Measurements from ENCODE around the gene DEFB129.
"Not testable (repeated sequence)": the region's sequence is repeated elsewhere in the genome, so short reads cannot be mapped to it uniquely, and the experiment has no call there.

The DEFB129 gene

GRCh38 chr20:226958-227357 lies at the start of gene DEFB129:
Gene DEFB129 (plus strand): TSS chr20:227258. CDS start chr20:227289, 31 bp downstream.
- no peak for DNase-seq (ENCODE audit: low spot score)

- DNase-seq (ENCODE audit: low spot score) = no peak
Measured at GRCh38 chr20:184288-184687, 42.8 kb upstream of the DEFB129 start.

GRCh38 chr20:187733-188132 lies 39.3 kb upstream of the DEFB129 start:
- DNase-seq (ENCODE audit: low spot score) = no peak

GRCh38 chr20:189611-190010 lies 37.4 kb upstream of the DEFB129 start, which contains the start of gene DEFB128:
Gene DEFB128 (minus strand): TSS chr20:189711. CDS start chr20:189623, 88 bp downstream.
- DNase-seq (ENCODE audit: low spot score) = no peak

GRCh38 chr20:198225-198624 lies 28.8 kb upstream of the DEFB129 start:
- DNase-seq (ENCODE audit: low spot score) = no peak

GRCh38 chr20:199996-200395 lies 27.1 kb upstream of the DEFB129 start:
- DNase-seq (ENCODE audit: low spot score) = no peak

GRCh38 chr20:203630-204029 lies 23.4 kb upstream of the DEFB129 start:
- not testable (repeated sequence) for DNase-seq (ENCODE audit: low spot score)

- DNase-seq (ENCODE audit: low spot score) = peak; percentile 66
Measured at GRCh38 chr20:208942-209566, 18.0 kb upstream of the DEFB129 start.

GRCh38 chr20:210809-211502 lies 16.1 kb upstream of the DEFB129 start:
- no peak for DNase-seq (ENCODE audit: low spot score)

GRCh38 chr20:214383-214782 lies 12.7 kb upstream of the DEFB129 start:
- DNase-seq (ENCODE audit: low spot score) = no peak

GRCh38 chr20:215796-216195 lies 11.3 kb upstream of the DEFB129 start:
- no peak for DNase-seq (ENCODE audit: low spot score)

GRCh38 chr20:217266-217665 lies 9.8 kb upstream of the DEFB129 start:
- DNase-seq (ENCODE audit: low spot score) = no peak

GRCh38 chr20:219290-220115 lies 7.6 kb upstream of the DEFB129 start:
- DNase-seq (ENCODE audit: low spot score) = peak; percentile 17

GRCh38 chr20:221258-221830 lies 5.7 kb upstream of the DEFB129 start:
- no peak for DNase-seq (ENCODE audit: low spot score)

- not testable (repeated sequence) for DNase-seq (ENCODE audit: low spot score)
Measured at GRCh38 chr20:225879-226278, 1.2 kb upstream of the DEFB129 start.

- DNase-seq (ENCODE audit: low spot score) = no peak
Measured at GRCh38 chr20:227439-228105, 514 bp downstream of the DEFB129 start.

- peak; percentile 5 for DNase-seq (ENCODE audit: low spot score)
Measured at GRCh38 chr20:235891-236290, 8.8 kb downstream of the DEFB129 start.

GRCh38 chr20:237489-237888 lies 10.4 kb downstream of the DEFB129 start:
- DNase-seq (ENCODE audit: low spot score) = no peak

- DNase-seq (ENCODE audit: low spot score) = no peak
Measured at GRCh38 chr20:237929-238328, 10.9 kb downstream of the DEFB129 start.

- no peak for DNase-seq (ENCODE audit: low spot score)
Measured at GRCh38 chr20:242905-243304, 15.8 kb downstream of the DEFB129 start.

- DNase-seq (ENCODE audit: low spot score) = no peak
Measured at GRCh38 chr20:251354-251753, 24.3 kb downstream of the DEFB129 start.

GRCh38 chr20:252801-253200 lies 25.7 kb downstream of the DEFB129 start:
- no peak for DNase-seq (ENCODE audit: low spot score)
